Tibial artery (tissue), 4 donors: ENCODE data around the gene TCF4.

Source experiments
- DNase-seq, 2 donors: peaks; one replicate each; pipeline ENCODE4 v3.0.0-alpha.2; 2019
- H3K27ac ChIP-seq, 2 donors: fragments of 200-600 bp; sonication (generic) in 1 of 2; 1 replicate in 1 of 2; 2 replicates in 1 of 2; pipeline ENCODE4 v1.5.1; 2018 to 2019; ENCODE audit warnings: mild to moderate bottlenecking in 1 of 2
- H3K27me3 ChIP-seq, 2 donors: fragments of 200-600 bp; sonication (generic) in 1 of 2; one replicate each; pipeline versions ENCODE4 v1.5.1 to v1.6.0; 2016 to 2019
- H3K36me3 ChIP-seq, 3 donors: fragments of 200-600 bp; sonication (generic) in 2 of 3; one replicate each; pipeline ENCODE4 v1.5.1; 2016 to 2019; ENCODE audit warnings: mild to moderate bottlenecking in 2 of 3
- H3K4me1 ChIP-seq, 4 donors: fragments of 200-600 bp; sonication (generic) in 2 of 4; 1 replicate in 3 of 4; 2 replicates in 1 of 4; pipeline ENCODE4 v1.5.1; 2016 to 2019
- H3K4me3 ChIP-seq, 2 donors: fragments of 200-600 bp; sonication (generic) in 1 of 2; 1 replicate in 1 of 2; 2 replicates in 1 of 2; pipeline ENCODE4 v1.5.1; 2018 to 2019; ENCODE audit warnings: mild to moderate bottlenecking in 2 of 2
- H3K9me3 ChIP-seq, 3 donors: fragments of 200-600 bp; sonication (generic) in 1 of 3; one replicate each; pipeline ENCODE4 v1.5.1; 2016 to 2019
- CTCF ChIP-seq, 2 experiments: fragments of 200-600 bp in 1 of 2; fragments of 450-650 bp in 1 of 2; IDR thresholded peaks; one replicate each; pipeline ENCODE4 v1.5.1; 2017 to 2019; ENCODE audit warnings: antibody characterized with exemption in 2 of 2, mild to moderate bottlenecking in 1 of 2, moderate library complexity in 1 of 2
- intact Hi-C: fragments of 100-400 bp; cut with DNase I; formaldehyde crosslinking; loops from one replicate; pipeline ENCODE4 v1.15.0; 2023; ENCODE audit warnings: low total_unique reads

The TCF4 gene

GRCh38 chr18:55404832-55405465 lies 183.0 kb downstream of the TCF4 start:
- DNase-seq = no peak
- Histone ChIP-seq H3K9me3 (no peaks in the 10 kb centered on the region), H3K4me3 (no peak overlapping the region), H3K4me1 (peaks cover 0 to 50% (median 10%) of the 10 kb centered on the region in 4 donors), H3K36me3 (no peaks in the 10 kb centered on the region), H3K27me3 (no peaks in the 10 kb centered on the region), H3K27ac (peak overlapping the region; percentile 56 to 58)
- intact Hi-C loops = loop anchor here (5.0 to 10.0 kb wide), 2 partner anchors 80 to 182 kb away; partner anchors contain the start of gene TCF4
- no peak for TF ChIP-seq CTCF (IDR thresholded peaks at IDR 0.05)

- Histone ChIP-seq H3K9me3 (no peaks in the 10 kb centered on the region), H3K36me3 (no peaks in the 10 kb centered on the region), H3K27me3 (no peaks in the 10 kb centered on the region), H3K4me1 (peaks cover 0 to 56% (median 10%) of the 10 kb centered on the region in 4 donors), H3K27ac (peak overlapping the region; percentile 53 to 56), H3K4me3 (no peak overlapping the region)
- no peak for TF ChIP-seq CTCF (IDR thresholded peaks at IDR 0.05)
- intact Hi-C loops = loop anchor here (10.0 kb wide), 1 partner anchor 79 kb away; no protein-coding TSS in a partner anchor
- no peak for DNase-seq
These were observed 183.7 kb downstream of the TCF4 start for GRCh38 chr18:55404136-55404830.

GRCh38 chr18:55403421-55403949 lies 184.5 kb downstream of the TCF4 start:
- peaks cover 0 to 63% (median 10%) of the 10 kb centered on the region in 4 donors for H3K4me1 ChIP-seq
- no peak for TF ChIP-seq CTCF (IDR thresholded peaks at IDR 0.05)
- H3K36me3 ChIP-seq = no peaks in the 10 kb centered on the region
- peak overlapping the region; percentile 53 to 56 for H3K27ac ChIP-seq
- intact Hi-C loops = loop anchor here (10.0 kb wide), 1 partner anchor 79 kb away; no protein-coding TSS in a partner anchor
- no peaks in the 10 kb centered on the region for H3K9me3 ChIP-seq
- DNase-seq = no peak
- peak overlapping the region; percentile 40 to 42 for H3K4me3 ChIP-seq
- no peaks in the 10 kb centered on the region for H3K27me3 ChIP-seq

GRCh38 chr18:55402731-55403405 lies 185.1 kb downstream of the TCF4 start:
- Histone ChIP-seq H3K27ac (peak overlapping the region; percentile 53 to 56), H3K4me1 (peaks cover 0 to 63% (median 10%) of the 10 kb centered on the region in 4 donors), H3K27me3 (no peaks in the 10 kb centered on the region), H3K4me3 (peak overlapping the region; percentile 40 to 42), H3K36me3 (no peaks in the 10 kb centered on the region), H3K9me3 (no peaks in the 10 kb centered on the region)
- no peak for TF ChIP-seq CTCF (IDR thresholded peaks at IDR 0.05)
- no peak for DNase-seq
- intact Hi-C loops = loop anchor here (10.0 kb wide), 1 partner anchor 78 kb away; no protein-coding TSS in a partner anchor

- H3K36me3 ChIP-seq = no peaks in the 10 kb centered on the region
- DNase-seq = peak in 1 of 2 donors; percentile 33
- peaks cover 0 to 63% (median 10%) of the 10 kb centered on the region in 4 donors for H3K4me1 ChIP-seq
- no peaks in the 10 kb centered on the region for H3K9me3 ChIP-seq
- intact Hi-C loops = loop anchor here (10.0 kb wide), 1 partner anchor 77 kb away; no protein-coding TSS in a partner anchor
- H3K4me3 ChIP-seq = peak overlapping the region; percentile 40 to 42
- no peaks in the 10 kb centered on the region for H3K27me3 ChIP-seq
- H3K27ac ChIP-seq = peak overlapping the region; percentile 53 to 56
- TF ChIP-seq CTCF (IDR thresholded peaks at IDR 0.05) = no peak
These were observed 186.3 kb downstream of the TCF4 start for GRCh38 chr18:55401638-55402191.
